Measurements from ENCODE around the gene STK24. TPM values are rescaled to one million over a fixed set of nuclear protein-coding genes. Genes with fewer than 3 reads are reported as not detected.

The STK24 gene
- total RNA-seq, 1 experiment from 2014 or later, result 84.8 TPM

DNA sequence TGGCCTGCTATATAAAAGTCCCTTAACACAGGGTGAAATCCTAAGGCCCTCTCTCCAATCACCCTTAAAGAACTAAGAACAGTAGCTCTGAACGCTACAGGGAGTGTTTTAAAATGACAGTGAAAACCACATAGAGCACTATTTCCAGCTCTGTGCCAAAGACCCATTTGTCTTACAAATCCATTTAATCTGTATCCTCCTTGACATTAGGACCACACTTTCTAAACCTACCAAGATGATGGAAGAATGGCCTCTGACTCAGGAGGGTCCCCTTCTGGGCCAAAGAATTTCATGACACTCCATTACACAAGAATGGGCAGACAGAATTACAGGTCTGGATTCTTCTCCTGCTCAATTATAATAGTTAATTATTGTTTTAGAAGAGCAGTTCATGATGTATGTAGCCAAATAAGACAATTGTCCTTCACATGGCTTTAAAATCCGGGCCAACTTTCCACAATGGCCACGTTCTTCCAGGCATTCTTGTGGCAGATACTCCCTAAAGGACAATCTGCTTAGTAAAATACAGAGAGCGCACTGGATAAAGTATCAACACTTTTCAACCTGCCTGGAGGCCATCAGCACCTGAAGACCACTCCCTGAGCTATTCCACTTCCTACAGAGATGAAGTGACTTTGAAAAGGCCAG, 61.0 kb downstream of the STK24 start:
- no peak for DNase-seq (ENCODE audit: low spot score)
- H3K4me1 ChIP-seq (ENCODE audit: insufficient read depth, low read length, poor library complexity, severe bottlenecking), result no peaks in the 10 kb centered on the region
- no peak overlapping the region for H3K4me3 ChIP-seq (ENCODE audit: low read depth, low read length, poor library complexity, severe bottlenecking)
- CTCF ChIA-PET, result no interaction called here
- H3K9me3 ChIP-seq (ENCODE audit: low read depth, low read length, poor library complexity, severe bottlenecking), result no peaks in the 10 kb centered on the region
- no peak for TF ChIP-seq EZH2 (IDR thresholded peaks at IDR 0.05; ENCODE audit: borderline replicate concordance, low read depth, low read length, poor library complexity, severe bottlenecking)
- TF ChIP-seq, protein P1, sequence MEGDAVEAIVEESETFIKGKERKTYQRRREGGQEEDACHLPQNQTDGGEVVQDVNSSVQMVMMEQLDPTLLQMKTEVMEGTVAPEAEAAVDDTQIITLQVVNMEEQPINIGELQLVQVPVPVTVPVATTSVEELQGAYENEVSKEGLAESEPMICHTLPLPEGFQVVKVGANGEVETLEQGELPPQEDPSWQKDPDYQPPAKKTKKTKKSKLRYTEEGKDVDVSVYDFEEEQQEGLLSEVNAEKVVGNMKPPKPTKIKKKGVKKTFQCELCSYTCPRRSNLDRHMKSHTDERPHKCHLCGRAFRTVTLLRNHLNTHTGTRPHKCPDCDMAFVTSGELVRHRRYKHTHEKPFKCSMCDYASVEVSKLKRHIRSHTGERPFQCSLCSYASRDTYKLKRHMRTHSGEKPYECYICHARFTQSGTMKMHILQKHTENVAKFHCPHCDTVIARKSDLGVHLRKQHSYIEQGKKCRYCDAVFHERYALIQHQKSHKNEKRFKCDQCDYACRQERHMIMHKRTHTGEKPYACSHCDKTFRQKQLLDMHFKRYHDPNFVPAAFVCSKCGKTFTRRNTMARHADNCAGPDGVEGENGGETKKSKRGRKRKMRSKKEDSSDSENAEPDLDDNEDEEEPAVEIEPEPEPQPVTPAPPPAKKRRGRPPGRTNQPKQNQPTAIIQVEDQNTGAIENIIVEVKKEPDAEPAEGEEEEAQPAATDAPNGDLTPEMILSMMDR (conservative IDR thresholded peaks at IDR 0.05; ENCODE audit: low read depth, low read length), result no peak
- intact Hi-C loops (cut with micrococcal nuclease; ENCODE audit: unreplicated experiment), result no loop called here
- no TSS peak for BruUV-seq (replicated peaks)
- no peak overlapping the region for H3K27ac ChIP-seq (ENCODE audit: low read depth, low read length, poor library complexity, severe bottlenecking)
- POLR2A ChIA-PET (ENCODE audit: low non-redundant PET), result no interaction called here
- no peaks in the 10 kb centered on the region for H3K27me3 ChIP-seq (replicated peaks; ENCODE audit: insufficient read depth, low read depth, low read length, poor library complexity)
- H3K36me3 ChIP-seq (ENCODE audit: insufficient read depth, low read length, poor library complexity, severe bottlenecking), result no peaks in the 10 kb centered on the region

DNA sequence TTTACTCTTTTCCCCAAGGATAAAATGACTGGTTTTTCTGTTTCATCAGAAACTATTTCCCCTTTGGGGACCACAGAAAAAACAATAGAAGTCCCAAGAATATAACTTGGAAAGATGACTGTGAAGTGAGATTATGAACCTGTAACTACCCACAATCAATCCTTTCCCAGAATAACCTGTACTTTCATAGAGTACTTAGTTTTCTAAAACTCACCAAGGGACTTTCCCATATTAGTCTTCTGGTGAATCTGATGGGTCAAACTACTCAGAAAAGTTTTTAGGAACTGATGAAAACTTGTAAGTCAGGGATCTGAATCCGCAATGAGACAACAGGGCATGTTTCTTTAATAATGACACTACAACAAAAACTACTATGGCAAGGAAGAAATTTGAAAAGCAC, 62.6 kb downstream of the STK24 start:
- Histone ChIP-seq H3K36me3 (ENCODE audit: insufficient read depth, low read length, poor library complexity, severe bottlenecking) (no peaks in the 10 kb centered on the region), H3K9me3 (ENCODE audit: low read depth, low read length, poor library complexity, severe bottlenecking) (no peaks in the 10 kb centered on the region), H3K27me3 (replicated peaks; ENCODE audit: insufficient read depth, low read depth, low read length, poor library complexity) (no peaks in the 10 kb centered on the region), H3K4me3 (ENCODE audit: low read depth, low read length, poor library complexity, severe bottlenecking) (no peak overlapping the region), H3K27ac (ENCODE audit: low read depth, low read length, poor library complexity, severe bottlenecking) (no peak overlapping the region), H3K4me1 (ENCODE audit: insufficient read depth, low read length, poor library complexity, severe bottlenecking) (no peaks in the 10 kb centered on the region)
- intact Hi-C loops (cut with micrococcal nuclease; ENCODE audit: unreplicated experiment), result no loop called here
- no TSS peak for BruUV-seq (replicated peaks)
- TF ChIP-seq, protein P1 (conservative IDR thresholded peaks at IDR 0.05; ENCODE audit: low read depth, low read length), result no peak
- TF ChIP-seq EZH2 (IDR thresholded peaks at IDR 0.05; ENCODE audit: borderline replicate concordance, low read depth, low read length, poor library complexity, severe bottlenecking), result no peak
- CTCF ChIA-PET, result no interaction called here
- DNase-seq (ENCODE audit: low spot score), result no peak
- POLR2A ChIA-PET (ENCODE audit: low non-redundant PET), result no interaction called here

GRCh38 chr13:98513837-98514236, 63.1 kb downstream of the STK24 start:
- H3K4me1 ChIP-seq (ENCODE audit: insufficient read depth, low read length, poor library complexity, severe bottlenecking), result no peaks in the 10 kb centered on the region
- no peaks in the 10 kb centered on the region for H3K27me3 ChIP-seq (replicated peaks; ENCODE audit: insufficient read depth, low read depth, low read length, poor library complexity)
- ChIA-PET CTCF (no interaction called here), POLR2A (ENCODE audit: low non-redundant PET) (no interaction called here)
- no peak for DNase-seq (ENCODE audit: low spot score)
- intact Hi-C loops (cut with micrococcal nuclease; ENCODE audit: unreplicated experiment), result no loop called here
- no peak overlapping the region for H3K27ac ChIP-seq (ENCODE audit: low read depth, low read length, poor library complexity, severe bottlenecking)
- no TSS peak for BruUV-seq (replicated peaks)
- H3K36me3 ChIP-seq (ENCODE audit: insufficient read depth, low read length, poor library complexity, severe bottlenecking), result no peaks in the 10 kb centered on the region
- no peak overlapping the region for H3K4me3 ChIP-seq (ENCODE audit: low read depth, low read length, poor library complexity, severe bottlenecking)
- H3K9me3 ChIP-seq (ENCODE audit: low read depth, low read length, poor library complexity, severe bottlenecking), result no peaks in the 10 kb centered on the region
- TF ChIP-seq, protein P1 (conservative IDR thresholded peaks at IDR 0.05; ENCODE audit: low read depth, low read length), result no peak

Data from A673 (cell line).